ENCODE measurements around the gene ITPR3.
A peak's percentile ranks its signal among the peaks of the same experiment; 100 is the strongest.
"Not testable (repeated sequence)": the region's sequence is repeated elsewhere in the genome, so short reads cannot be mapped to it uniquely, and the experiment has no call there.

Gene ITPR3

GRCh38 chr6:33630014-33630413 is 8.9 kb downstream of the ITPR3 start:
- no peak overlapping the region for H3K4me3 ChIP-seq (ENCODE audit: low read depth, low read length)
- TF ChIP-seq CTCF (IDR thresholded peaks at IDR 0.05; ENCODE audit: control insufficient read depth, extremely low read depth, insufficient read depth): no peak
- no peak for DNase-seq (ENCODE audit: low read depth)

DNA sequence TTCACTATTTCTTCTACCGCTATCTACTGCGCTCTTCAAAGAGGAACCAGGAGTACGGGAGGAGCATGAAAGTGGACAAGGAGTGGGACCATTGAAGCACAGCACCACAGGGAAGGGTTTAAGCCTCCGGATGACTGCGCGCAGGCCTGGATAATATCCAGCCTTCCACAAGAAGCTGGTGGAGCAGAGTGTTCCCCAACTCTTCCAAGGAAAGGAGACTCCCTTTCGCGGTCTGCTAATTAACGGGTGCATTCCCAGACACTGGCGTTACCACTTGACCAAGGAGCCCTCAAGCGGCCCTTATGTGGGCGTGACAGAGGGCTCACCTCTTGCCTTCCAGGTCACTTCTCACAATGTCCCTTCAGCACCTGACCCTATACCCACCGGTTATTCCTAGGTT is 10.4 kb downstream of the ITPR3 start:
- DNase-seq (ENCODE audit: low read depth); H3K4me3 ChIP-seq (ENCODE audit: low read depth, low read length): not testable (repeated sequence)

DNA sequence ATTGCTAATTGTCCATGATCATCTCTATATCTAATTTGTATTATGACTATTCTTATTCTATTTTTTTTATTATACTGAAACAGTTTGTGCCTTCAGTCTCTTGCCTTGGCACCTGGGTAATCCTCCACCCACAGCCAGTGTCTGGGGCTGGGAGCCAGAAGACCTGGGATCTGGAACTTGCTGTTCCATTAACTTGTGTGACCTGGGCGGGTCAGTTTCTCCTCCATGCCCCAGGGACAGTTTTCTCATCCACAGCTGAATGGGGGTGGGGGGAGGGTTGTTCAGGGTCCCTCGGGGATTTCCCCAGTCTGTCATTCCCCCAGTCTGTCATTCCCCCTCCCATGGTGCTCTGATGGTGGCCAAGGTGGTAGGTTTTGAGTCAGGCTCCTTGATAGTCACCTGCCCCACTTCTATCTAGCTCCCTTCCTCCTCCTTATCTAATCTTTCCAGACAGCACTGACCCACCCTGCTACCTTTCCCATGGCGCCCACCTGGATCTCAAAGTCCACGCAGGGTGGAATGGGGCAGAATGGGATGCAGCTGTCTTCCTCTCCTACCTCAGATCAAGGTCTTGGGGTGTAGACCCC is 10.9 kb downstream of the ITPR3 start:
- DNase-seq (ENCODE audit: low read depth): no peak
- no peak for TF ChIP-seq CTCF (IDR thresholded peaks at IDR 0.05; ENCODE audit: control insufficient read depth, extremely low read depth, insufficient read depth)

DNA sequence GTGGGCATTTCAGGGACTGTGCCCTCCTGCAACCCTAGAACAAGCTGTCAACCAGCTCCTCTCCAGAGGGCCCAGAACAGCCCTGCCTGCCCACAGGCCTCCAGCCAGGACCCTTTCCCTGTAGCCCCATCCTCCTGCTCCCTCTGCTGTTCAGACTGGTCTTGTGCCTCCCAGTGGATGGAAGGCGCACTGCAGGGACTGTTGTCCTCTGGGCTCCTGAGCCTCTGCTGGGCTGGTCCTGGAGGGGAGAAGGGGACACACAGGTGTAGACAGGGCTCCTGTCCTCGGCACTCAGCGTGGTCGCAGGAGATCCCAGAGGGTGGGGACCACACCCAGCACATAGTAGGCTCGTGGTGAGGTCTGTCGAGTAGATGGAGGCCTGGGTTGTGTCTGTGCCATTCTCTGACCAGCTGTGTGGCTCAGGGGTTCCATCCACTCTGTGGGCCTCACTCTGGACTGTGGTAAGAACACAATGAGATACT is 11.5 kb downstream of the ITPR3 start:
- no peak overlapping the region for H3K4me3 ChIP-seq (ENCODE audit: low read depth, low read length)
- TF ChIP-seq CTCF (IDR thresholded peaks at IDR 0.05; ENCODE audit: control insufficient read depth, extremely low read depth, insufficient read depth): peak; percentile 61
- no peak for DNase-seq (ENCODE audit: low read depth)

More for the DNA sequence above, 10.9 kb downstream of the ITPR3 start:
- H3K4me3 ChIP-seq (ENCODE audit: low read depth, low read length): no peak overlapping the region

GRCh38 chr6:33633084-33633461 is 12.0 kb downstream of the ITPR3 start:
- no peak for TF ChIP-seq CTCF (IDR thresholded peaks at IDR 0.05; ENCODE audit: control insufficient read depth, extremely low read depth, insufficient read depth)
- no peak for DNase-seq (ENCODE audit: low read depth)
- H3K4me3 ChIP-seq (ENCODE audit: low read depth, low read length): peak overlapping the region; percentile 41

DNA sequence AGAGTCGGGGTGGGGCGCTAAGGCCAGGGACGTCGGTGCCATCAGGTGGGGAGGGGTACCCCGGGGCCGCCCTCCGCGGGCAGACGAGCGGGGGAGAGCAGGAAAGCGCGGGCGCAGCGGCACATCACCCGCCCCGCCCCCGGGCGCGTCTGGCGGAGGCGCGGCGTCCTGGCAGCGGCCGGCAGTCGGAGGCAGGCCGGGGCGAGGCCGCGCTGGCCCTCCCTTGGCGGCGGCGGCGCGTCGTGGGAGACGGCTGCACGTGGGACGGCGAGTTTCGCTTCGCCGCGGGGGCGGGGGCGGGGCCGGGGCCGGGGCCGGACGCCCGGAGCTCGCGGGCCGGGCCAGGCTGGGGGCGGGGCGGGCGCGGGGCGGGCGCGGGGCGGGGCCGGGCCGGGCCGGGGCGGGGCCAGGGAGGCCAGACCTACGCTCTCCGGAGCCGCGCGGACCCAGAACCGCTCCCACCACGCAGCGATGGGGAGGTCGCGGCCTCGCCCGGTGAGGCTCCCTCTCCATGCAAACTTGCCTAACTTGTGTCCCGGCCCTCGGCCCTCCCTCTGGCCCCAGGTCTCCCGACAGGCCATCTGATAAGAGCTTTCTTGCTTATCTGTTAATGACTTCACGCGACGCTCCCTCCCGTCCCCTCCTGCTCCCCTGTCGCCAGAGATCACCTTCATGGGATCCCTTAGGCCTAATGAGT is 12.5 kb downstream of the ITPR3 start:
- TF ChIP-seq CTCF (IDR thresholded peaks at IDR 0.05; ENCODE audit: control insufficient read depth, extremely low read depth, insufficient read depth): no peak
- H3K4me3 ChIP-seq (ENCODE audit: low read depth, low read length): peak overlapping the region; percentile 56
- DNase-seq (ENCODE audit: low read depth): no peak

GRCh38 chr6:33634161-33634727 is 13.1 kb downstream of the ITPR3 start:
- TF ChIP-seq CTCF (IDR thresholded peaks at IDR 0.05; ENCODE audit: control insufficient read depth, extremely low read depth, insufficient read depth): no peak
- no peak for DNase-seq (ENCODE audit: low read depth)

More at GRCh38 chr6:33634161-33634727, 13.1 kb downstream of the ITPR3 start:
- H3K4me3 ChIP-seq (ENCODE audit: low read depth, low read length): peak overlapping the region; percentile 56
